ENCODE data around the gene CDC37. TPM values are rescaled to one million over a fixed set of nuclear protein-coding genes. Genes with fewer than 3 reads are reported as not detected.

Gene CDC37
- total RNA-seq, 1 experiment from 2014 or later = 260 TPM

GRCh38 chr19:10356431-10356830 lies 46.9 kb downstream of the CDC37 start:
- POLR2A ChIA-PET = no interaction called here

More at GRCh38 chr19:10356431-10356830, 46.9 kb downstream of the CDC37 start:
- BruUV-seq (replicated peaks) = no TSS peak
- Histone ChIP-seq H4K20me1 (ENCODE audit: insufficient read depth) (no peaks in the 10 kb centered on the region), H3K9ac (ENCODE audit: low read length) (no peak overlapping the region), H3K36me3 (ENCODE audit: control insufficient read depth in 1 of 2, insufficient read depth in 2 of 2, low read length in 2 of 2) (peaks cover 5 to 14% of the 10 kb centered on the region in 2 experiments; a peak in 3 of 4 replicates), H2AFZ (ENCODE audit: low read depth, low read length, poor library complexity, severe bottlenecking) (no peak overlapping the region), H3K9me3 (ENCODE audit: control insufficient read depth in 1 of 2, insufficient read depth in 1 of 2, low read depth in 1 of 2, low read length in 2 of 2) (no peaks in the 10 kb centered on the region), H3K9me2 (ENCODE audit: insufficient read depth) (no peaks in the 10 kb centered on the region), H3K4me2 (ENCODE audit: low read length) (no peak overlapping the region), H3K4me3 (replicated peaks in 1 of 2; ENCODE audit: low read depth in 1 of 2, low read length in 2 of 2) (no peak overlapping the region), H3K27ac (ENCODE audit: low read depth, low read length) (no peak overlapping the region), H3K4me1 (ENCODE audit: control insufficient read depth in 1 of 2, insufficient read depth in 2 of 2, low read length in 2 of 2) (no peaks in the 10 kb centered on the region; a peak in 1 of 4 replicates), H3K27me3 (ENCODE audit: insufficient read depth, low read length) (no peaks in the 10 kb centered on the region), H3K79me2 (ENCODE audit: insufficient read depth, low read length) (no peaks in the 10 kb centered on the region)
- intact Hi-C loops (cut with micrococcal nuclease) = no loop called here
- TF ChIP-seq EZH2 (IDR thresholded peaks at IDR 0.05) = no peak
- no peak for TF ChIP-seq EGR1 (IDR thresholded peaks at IDR 0.05; ENCODE audit: low read depth)
- TF ChIP-seq REST (IDR thresholded peaks at IDR 0.05; ENCODE audit: low read depth) = no peak
- TF ChIP-seq ATF3 (IDR thresholded peaks at IDR 0.05) = no peak
- no peak for TF ChIP-seq FOSL1 (IDR thresholded peaks at IDR 0.05; ENCODE audit: low read depth)
- TF ChIP-seq YY1 (IDR thresholded peaks at IDR 0.05; ENCODE audit: extremely low read depth, insufficient replicate concordance, low read depth, low read length) = no peak
- TF ChIP-seq TCF7L2 (IDR thresholded peaks at IDR 0.05; ENCODE audit: borderline replicate concordance, extremely low read depth, insufficient read depth, insufficient read length) = no peak
- TF ChIP-seq ZBTB33 (IDR thresholded peaks at IDR 0.05; ENCODE audit: extremely low read depth, insufficient replicate concordance, low read length) = no peak
- TF ChIP-seq RAD21 (IDR thresholded peaks at IDR 0.05; ENCODE audit: low read depth) = no peak
- ATAC-seq (no peak), DNase-seq (ENCODE audit: low read depth, low spot score) (no peak)
- CTCF ChIA-PET = no interaction called here
- RAD21 ChIA-PET (ENCODE audit: low non-redundant PET in 1 of 2, low total read pairs in 2 of 2, uncharacterized antibody in 2 of 2, unreplicated experiment in 2 of 2) = no interaction called here
